GM18861 (cell line): ENCODE results near the gene BRAT1.

Experiments used
- ATAC-seq: cut with Tn5 transposase; IDR thresholded peaks from one replicate; pipeline ENCODE4 v1.9.1; 2021; ENCODE audit not compliant: unreplicated experiment

BRAT1 gene

DNA sequence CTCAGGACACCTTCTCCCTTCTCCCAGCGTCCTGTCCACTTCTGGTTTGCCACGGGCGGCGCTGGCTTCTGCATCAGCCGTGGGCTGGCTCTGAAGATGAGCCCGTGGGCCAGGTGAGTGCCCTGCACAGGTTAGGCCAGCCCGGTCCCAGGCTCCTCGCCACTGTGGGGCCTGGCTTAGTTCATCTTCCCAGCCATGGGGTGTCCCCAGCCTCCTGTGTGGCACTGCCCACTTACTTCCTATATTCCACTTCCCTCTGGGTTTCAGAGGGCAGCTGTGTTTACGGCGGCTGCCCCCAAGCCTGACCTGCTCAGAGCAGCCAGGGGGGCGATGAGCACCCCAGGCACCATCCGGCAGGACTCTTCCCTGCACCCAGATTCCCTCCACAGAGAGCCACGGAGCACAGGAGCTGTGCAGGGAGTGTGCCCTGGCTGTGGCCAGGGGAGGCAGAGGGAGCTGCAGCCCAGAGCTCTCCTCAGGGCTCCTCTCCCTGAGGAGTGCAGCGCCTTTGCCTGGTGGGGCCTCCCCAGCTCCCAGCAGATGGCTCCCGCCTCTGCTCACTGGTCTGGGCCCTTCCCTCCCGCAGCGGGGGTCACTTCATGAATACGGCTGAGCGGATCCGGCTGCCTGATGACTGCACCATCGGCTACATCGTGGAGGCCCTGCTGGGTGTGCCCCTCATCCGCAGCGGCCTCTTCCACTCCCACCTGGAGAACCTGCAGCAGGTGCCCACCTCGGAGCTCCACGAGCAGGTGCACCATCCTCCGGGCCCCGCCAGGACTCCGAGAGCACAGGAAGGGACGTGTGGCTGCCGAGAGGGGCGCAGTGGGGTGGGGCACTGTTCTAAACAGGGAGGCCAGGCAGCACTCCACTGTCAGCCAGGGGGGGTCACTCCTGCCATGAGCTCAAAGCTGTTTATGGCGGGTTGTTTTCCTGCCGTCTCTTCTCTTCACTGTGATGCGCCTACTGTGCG lies 29.4 kb downstream of the BRAT1 start:
- ATAC-seq: no peak

GRCh38 chr7:2524808-2525657 lies 30.3 kb downstream of the BRAT1 start:
- ATAC-seq: no peak

GRCh38 chr7:2523941-2524807 lies 31.1 kb downstream of the BRAT1 start:
- no peak for ATAC-seq

DNA sequence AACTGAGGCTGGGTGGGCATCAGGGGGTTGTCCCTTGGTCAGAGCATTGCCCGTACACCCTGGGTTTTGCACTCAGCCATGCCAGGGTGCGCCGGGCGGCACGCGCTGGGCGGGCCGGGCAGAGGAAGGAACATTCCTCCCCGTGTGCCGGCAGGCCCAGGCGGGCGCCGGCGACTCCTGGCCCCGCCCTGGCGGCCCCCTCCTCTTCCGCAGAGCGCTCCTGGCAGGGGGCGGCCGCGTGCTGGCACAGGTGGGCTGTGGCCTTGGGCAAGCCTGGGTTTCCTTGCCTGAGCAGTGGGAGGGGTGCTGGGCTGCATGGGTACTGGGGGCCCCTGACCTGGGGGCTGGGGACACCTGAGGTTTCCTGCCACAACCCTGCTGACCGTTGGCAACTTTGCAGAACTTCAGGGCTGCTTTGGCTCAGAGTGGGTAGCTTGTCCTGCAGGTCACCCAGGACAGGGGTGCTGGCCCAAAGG lies 31.8 kb downstream of the BRAT1 start:
- ATAC-seq: no peak

- no peak for ATAC-seq
Observed at GRCh38 chr7:2522780-2523433, 32.4 kb downstream of the BRAT1 start.

DNA sequence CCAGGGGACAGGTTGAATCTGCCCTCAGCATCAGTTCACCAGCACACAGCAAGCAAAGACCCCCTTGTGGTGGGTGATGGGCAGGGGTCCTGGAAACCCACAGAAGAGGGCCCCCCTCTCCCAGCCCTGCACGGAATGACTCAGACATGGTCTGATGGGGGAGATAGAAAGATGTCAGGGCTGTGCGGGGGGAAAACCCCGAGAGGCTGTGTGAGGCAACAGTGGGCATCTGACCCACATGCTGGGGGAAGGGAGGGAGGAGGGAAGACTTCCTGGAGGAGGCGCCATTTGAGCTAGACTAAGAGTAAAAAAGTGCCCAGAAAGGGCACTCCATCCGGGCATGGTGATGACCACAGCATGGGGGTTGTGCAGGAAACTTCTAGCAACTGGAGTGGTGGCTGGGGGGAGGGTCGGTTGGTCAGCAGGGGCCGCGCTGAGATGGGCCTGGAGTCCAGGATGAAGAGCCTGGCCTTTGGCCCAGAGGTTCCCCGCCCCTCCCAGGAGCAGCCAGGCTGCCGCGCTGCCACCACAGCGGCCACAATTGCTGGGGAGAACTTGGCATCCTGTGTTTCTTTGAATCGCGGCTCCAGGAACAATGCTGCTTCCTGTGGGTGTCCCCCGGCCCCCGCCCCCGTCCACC lies 33.3 kb downstream of the BRAT1 start:
- ATAC-seq: no peak

DNA sequence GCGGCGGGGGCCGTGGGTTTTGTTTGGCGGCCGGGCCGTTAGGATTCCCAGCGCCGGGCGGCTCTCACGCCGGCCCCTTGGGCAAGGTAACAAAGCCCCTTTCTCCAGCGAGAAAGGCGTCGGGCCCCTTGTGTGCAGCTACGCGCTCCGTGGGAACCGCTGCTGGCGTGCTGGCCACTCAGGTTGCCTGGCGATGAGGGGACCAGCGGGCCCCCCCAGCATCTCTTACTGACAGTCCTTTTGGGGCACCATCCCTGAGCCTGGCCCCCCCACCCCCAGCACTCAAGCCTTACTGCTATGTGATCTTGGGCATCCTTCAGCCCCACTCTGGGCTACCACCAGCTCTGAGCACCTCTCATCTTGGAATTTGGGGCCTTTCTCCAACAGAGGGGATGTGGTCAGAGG lies 34.0 kb downstream of the BRAT1 start:
- ATAC-seq: no peak

GRCh38 chr7:2520761-2521290 lies 34.5 kb downstream of the BRAT1 start:
- ATAC-seq: no peak

GRCh38 chr7:2520131-2520760 lies 35.1 kb downstream of the BRAT1 start:
- no peak for ATAC-seq

DNA sequence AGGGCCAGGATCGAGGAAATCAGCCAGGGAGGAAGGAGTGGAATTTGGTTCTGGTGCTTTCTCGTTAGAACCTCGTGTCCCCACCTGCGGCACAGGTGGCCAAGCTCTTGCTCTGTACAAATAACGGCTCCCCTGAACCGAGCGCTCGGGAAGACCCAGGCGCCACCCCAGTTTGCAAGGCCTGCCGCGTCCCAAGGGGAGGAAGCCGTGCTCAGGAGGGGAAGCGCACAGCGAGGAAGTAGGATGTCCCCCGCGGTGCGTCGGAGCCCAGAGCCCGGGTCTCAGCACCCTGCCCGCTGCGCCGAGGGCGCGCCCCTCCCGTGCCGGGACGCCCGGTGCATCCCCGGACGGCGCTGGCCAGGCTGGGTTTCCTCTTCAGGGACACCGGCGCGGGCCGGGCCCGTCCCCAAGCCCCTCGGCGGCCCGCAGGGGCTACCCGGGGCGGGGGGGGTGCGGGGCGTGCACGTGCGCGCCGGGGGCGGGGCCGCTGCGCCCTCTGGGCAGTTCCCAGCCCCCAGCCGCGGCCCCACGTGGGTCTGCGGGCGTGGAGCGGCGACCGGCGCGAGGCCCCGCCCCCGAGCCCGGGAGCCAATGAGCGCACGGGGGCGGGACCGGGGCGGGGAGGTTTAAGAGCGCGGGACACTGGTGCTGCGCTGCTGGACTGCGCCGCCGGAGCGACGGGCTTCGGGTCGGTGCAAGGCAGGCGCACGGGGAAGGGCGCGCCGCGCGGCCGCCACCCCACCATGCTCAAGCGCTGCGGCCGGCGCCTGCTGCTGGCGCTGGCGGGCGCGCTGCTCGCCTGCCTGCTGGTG lies 36.0 kb downstream of the BRAT1 start, which contains the start of gene LFNG:
Gene LFNG (plus strand): TSS at position 656 of the 812 bp plus-strand sequence. CDS start 88 bp downstream, at position 744.
- peak; percentile 69 for ATAC-seq

DNA sequence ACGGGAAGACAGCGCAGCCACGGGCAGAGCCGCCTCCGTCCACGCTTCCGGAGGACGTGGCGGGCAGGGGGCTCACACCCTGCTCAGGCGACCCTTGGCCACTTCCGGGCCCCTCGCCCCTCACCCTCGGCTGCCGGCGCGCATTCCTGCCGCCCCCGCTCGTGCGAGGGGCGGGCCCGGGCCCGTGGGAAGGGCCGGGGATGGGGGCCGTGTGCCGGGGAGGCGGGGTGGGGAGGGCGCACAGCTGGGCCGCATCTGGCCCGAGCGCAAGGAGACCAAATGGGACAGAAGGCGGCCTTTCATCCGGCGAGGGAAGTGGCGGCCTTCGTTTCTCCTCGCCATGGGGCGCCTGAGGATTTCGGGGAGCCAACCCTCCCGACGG lies 36.6 kb downstream of the BRAT1 start:
- ATAC-seq: no peak

- no peak for ATAC-seq
Observed at GRCh38 chr7:2517678-2518507, 37.4 kb downstream of the BRAT1 start.

GRCh38 chr7:2517026-2517425 lies 38.3 kb downstream of the BRAT1 start:
- no peak for ATAC-seq

GRCh38 chr7:2516194-2516555 lies 39.1 kb downstream of the BRAT1 start:
- ATAC-seq: no peak

DNA sequence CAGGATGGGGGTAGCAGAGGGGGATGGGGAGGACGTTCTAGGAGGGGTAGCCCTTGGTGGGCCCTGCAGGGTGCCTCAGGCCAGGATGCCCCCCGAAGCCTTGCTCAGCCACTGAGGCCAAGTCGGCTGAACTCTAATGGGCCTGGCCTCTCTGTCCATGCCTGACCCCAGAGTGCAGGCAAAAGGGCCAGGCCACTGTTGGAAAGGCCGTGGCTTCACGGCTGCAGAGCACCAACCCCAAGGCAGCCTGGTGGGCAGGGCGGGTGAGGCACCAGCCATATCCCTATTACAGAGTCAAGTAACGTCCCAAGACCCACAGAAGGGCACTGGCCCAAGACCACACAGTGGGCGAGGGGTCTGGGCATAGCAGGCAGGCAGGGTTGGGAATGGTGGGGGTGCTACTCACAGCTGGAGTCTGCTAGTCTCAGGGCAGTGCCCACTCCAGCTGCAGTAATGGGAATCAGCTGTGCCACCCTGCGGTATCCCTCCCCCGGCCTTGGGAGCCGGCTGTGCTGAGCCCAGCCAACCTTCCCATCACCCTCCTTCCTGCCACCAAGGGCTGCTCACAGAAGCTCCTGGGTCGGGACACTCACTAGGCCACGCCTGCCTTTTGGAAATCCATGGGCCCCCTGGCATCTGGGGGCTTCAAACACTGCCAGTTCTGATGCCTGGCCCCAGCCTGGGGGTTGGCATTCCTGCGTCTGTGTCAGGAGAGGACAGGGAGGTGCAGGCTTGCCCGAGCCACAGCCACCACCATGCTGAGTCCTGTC lies 39.7 kb downstream of the BRAT1 start:
- no peak for ATAC-seq
